ENCODE data around the gene ZNF180.
"Not testable (repeated sequence)": the region's sequence is repeated elsewhere in the genome, so short reads cannot be mapped to it uniquely, and the experiment has no call there.

Gene ZNF180

DNA sequence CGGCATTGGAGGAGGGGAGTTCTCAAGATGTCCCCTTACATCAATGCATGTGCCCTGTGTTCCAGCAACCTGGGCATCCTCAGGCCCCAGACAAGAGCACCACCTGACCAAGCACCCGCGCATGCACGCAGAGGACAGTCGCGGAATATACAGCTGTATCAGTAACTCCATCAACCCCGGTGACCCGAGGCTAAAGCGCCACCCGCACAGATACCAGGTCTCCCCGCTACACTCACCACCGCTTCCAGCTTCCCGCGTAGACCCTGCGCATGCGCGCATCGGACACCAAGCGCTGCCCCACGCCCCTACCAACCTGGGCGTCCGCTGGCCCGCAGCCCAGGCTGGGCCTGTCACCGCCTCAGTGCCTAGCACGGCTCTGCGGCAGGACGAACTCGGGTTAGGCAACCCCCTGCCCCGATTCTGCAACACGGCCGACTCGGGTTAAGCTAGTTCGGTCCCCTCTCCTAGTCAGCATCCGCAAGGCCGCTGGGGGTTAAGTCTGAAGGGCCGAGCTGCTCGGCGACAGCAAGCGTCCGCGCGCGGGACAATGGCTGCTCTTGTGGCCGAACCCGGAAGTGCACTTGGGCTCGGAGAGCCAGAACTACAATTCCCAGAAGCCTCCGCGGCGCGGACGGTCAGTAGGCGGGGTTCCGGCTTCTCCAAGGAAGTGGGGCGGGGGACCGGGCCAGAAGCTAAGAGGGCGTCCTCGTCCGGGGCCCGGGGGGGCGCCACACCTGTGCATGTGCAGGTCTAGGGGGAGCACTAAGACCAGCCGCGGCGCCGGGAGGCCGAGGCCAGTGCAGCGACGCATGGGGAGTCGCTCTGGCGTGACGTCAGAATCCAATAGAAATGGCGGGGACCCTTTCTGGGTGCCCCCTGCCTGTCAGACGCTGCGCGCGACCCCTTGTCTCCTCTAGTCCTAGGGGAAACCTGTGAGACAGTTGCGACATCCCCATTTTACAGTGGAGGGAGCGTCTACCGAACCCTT lies at the start of gene ZNF180:
ZNF180 (minus strand) TSS at position 561 of the 988 bp plus-strand sequence. CDS start 3,188 bp downstream, outside the sequence.
- H3K27me3 ChIP-seq (ENCODE audit: control insufficient read depth in 1 of 2, insufficient read depth in 2 of 2, low read length in 2 of 2): no peaks in the 10 kb centered on the region
- H3K4me1 ChIP-seq (ENCODE audit: insufficient read depth, low read length): peaks cover 12% of the 10 kb centered on the region
- H3K27ac ChIP-seq (ENCODE audit: low read depth, low read length): peak within 1 kb of the TSS; percentile 95
- peak within 1 kb of the TSS; percentile 89 to 97 for H3K4me3 ChIP-seq (ENCODE audit: low read depth in 1 of 2, low read length in 2 of 2)
- peaks cover 22% of the 10 kb centered on the region for H3K36me3 ChIP-seq (ENCODE audit: insufficient read depth, low read length)
- H3K9me3 ChIP-seq (ENCODE audit: low read length): peaks cover 19% of the 10 kb centered on the region
- H3K9ac ChIP-seq (ENCODE audit: low read length): peak within 1 kb of the TSS; percentile 30

GRCh38 chr19:44549507-44549906 lies 49.2 kb upstream of the ZNF180 start:
- H3K4me3 ChIP-seq (ENCODE audit: low read depth in 1 of 2, low read length in 2 of 2): no peak overlapping the region
- no peak overlapping the region for H3K9ac ChIP-seq (ENCODE audit: low read length)
- no peaks in the 10 kb centered on the region for H3K36me3 ChIP-seq (ENCODE audit: insufficient read depth, low read length)
- no peaks in the 10 kb centered on the region for H3K9me3 ChIP-seq (ENCODE audit: low read length)
- H3K27ac ChIP-seq (ENCODE audit: low read depth, low read length): no peak overlapping the region
- H3K4me1 ChIP-seq (ENCODE audit: insufficient read depth, low read length): no peaks in the 10 kb centered on the region
- H3K27me3 ChIP-seq (ENCODE audit: control insufficient read depth in 1 of 2, insufficient read depth in 2 of 2, low read length in 2 of 2): no peaks in the 10 kb centered on the region

- Histone ChIP-seq H3K27me3 (ENCODE audit: control insufficient read depth in 1 of 2, insufficient read depth in 2 of 2, low read length in 2 of 2) (no peaks in the 10 kb centered on the region), H3K36me3 (ENCODE audit: insufficient read depth, low read length) (no peaks in the 10 kb centered on the region), H3K9me3 (ENCODE audit: low read length) (no peaks in the 10 kb centered on the region), H3K27ac (ENCODE audit: low read depth, low read length) (no peak overlapping the region), H3K4me3 (ENCODE audit: low read depth in 1 of 2, low read length in 2 of 2) (no peak overlapping the region), H3K9ac (ENCODE audit: low read length) (no peak overlapping the region), H3K4me1 (ENCODE audit: insufficient read depth, low read length) (no peaks in the 10 kb centered on the region)
These were observed 48.4 kb upstream of the ZNF180 start for GRCh38 chr19:44548736-44549135.

DNA sequence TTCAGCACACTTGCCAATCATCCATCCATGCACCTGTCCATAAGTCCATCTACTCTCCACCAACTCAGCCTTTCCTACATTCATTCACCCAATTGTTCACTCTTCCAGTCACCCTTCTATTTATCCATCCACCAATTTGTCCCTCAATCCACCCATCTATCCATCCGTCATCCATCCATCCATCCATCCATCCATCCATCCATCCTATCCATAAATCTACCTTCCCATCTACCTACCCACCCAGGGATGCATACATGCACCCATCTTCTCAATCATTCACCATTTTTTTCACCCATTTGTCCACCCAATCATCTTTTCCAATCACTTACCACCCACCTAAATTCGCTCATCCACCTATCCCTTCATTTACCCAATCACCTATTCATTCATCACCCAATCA lies 43.7 kb upstream of the ZNF180 start:
- Histone ChIP-seq H3K9ac (ENCODE audit: low read length) (no peak overlapping the region), H3K9me3 (ENCODE audit: low read length) (no peaks in the 10 kb centered on the region), H3K27ac (ENCODE audit: low read depth, low read length) (no peak overlapping the region), H3K4me1 (ENCODE audit: insufficient read depth, low read length) (no peaks in the 10 kb centered on the region), H3K27me3 (ENCODE audit: control insufficient read depth in 1 of 2, insufficient read depth in 2 of 2, low read length in 2 of 2) (no peaks in the 10 kb centered on the region), H3K36me3 (ENCODE audit: insufficient read depth, low read length) (no peaks in the 10 kb centered on the region), H3K4me3 (ENCODE audit: low read depth in 1 of 2, low read length in 2 of 2) (no peak overlapping the region)

DNA sequence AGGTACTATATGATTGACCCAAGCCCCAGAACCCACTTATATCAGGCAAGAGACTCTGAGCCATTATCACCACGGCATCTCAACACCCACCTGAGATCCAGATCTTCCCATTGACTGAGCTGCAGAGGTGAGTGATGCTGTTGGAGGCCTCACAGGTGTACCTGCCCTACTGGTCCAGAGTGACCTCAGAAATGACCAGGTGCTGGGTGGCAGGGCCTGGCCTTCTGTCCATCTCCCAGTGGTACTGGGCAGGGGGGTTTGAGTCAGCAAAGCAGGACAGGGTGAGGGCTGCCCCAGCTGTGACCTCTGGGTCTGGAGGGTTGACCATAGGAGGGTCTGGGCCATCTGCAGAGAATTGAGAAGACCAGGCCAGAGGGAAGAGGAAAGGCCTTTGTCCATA lies 42.3 kb upstream of the ZNF180 start:
- no peaks in the 10 kb centered on the region for H3K4me1 ChIP-seq (ENCODE audit: insufficient read depth, low read length)
- H3K36me3 ChIP-seq (ENCODE audit: insufficient read depth, low read length): no peaks in the 10 kb centered on the region
- no peak overlapping the region for H3K4me3 ChIP-seq (ENCODE audit: low read depth in 1 of 2, low read length in 2 of 2)
- no peak overlapping the region for H3K9ac ChIP-seq (ENCODE audit: low read length)
- H3K27me3 ChIP-seq (ENCODE audit: control insufficient read depth in 1 of 2, insufficient read depth in 2 of 2, low read length in 2 of 2): no peaks in the 10 kb centered on the region
- no peak overlapping the region for H3K27ac ChIP-seq (ENCODE audit: low read depth, low read length)
- H3K9me3 ChIP-seq (ENCODE audit: low read length): no peaks in the 10 kb centered on the region

GRCh38 chr19:44540736-44541135 lies 40.4 kb upstream of the ZNF180 start:
- H3K4me1 ChIP-seq (ENCODE audit: insufficient read depth, low read length): no peaks in the 10 kb centered on the region
- no peak overlapping the region for H3K9ac ChIP-seq (ENCODE audit: low read length)
- no peaks in the 10 kb centered on the region for H3K36me3 ChIP-seq (ENCODE audit: insufficient read depth, low read length)
- no peak overlapping the region for H3K27ac ChIP-seq (ENCODE audit: low read depth, low read length)
- no peak overlapping the region for H3K4me3 ChIP-seq (ENCODE audit: low read depth in 1 of 2, low read length in 2 of 2)
- no peaks in the 10 kb centered on the region for H3K9me3 ChIP-seq (ENCODE audit: low read length)
- no peaks in the 10 kb centered on the region for H3K27me3 ChIP-seq (ENCODE audit: control insufficient read depth in 1 of 2, insufficient read depth in 2 of 2, low read length in 2 of 2)

DNA sequence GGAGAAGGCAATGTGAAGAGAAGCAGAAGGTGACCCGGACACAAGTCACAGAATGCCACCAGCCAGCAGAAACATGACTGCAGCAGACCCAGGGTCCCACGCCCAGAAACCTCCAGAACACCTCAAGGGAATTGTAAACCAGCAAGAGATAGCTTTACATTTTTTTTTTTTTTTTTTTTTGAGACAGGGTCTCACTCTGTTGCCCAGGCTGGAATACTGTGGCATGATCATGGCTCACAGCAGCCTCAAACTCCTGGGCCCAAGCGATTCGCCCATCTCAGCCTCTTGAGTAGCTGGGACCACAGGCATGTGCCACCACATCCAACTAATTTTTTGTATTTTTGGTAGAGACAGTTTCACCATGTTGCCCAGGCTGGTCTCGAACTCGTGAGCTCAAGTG lies 39.7 kb upstream of the ZNF180 start:
- no peaks in the 10 kb centered on the region for H3K27me3 ChIP-seq (ENCODE audit: control insufficient read depth in 1 of 2, insufficient read depth in 2 of 2, low read length in 2 of 2)
- H3K27ac ChIP-seq (ENCODE audit: low read depth, low read length): no peak overlapping the region
- no peaks in the 10 kb centered on the region for H3K36me3 ChIP-seq (ENCODE audit: insufficient read depth, low read length)
- H3K4me1 ChIP-seq (ENCODE audit: insufficient read depth, low read length): no peaks in the 10 kb centered on the region
- no peak overlapping the region for H3K4me3 ChIP-seq (ENCODE audit: low read depth in 1 of 2, low read length in 2 of 2)
- H3K9ac ChIP-seq (ENCODE audit: low read length): no peak overlapping the region
- H3K9me3 ChIP-seq (ENCODE audit: low read length): no peaks in the 10 kb centered on the region

DNA sequence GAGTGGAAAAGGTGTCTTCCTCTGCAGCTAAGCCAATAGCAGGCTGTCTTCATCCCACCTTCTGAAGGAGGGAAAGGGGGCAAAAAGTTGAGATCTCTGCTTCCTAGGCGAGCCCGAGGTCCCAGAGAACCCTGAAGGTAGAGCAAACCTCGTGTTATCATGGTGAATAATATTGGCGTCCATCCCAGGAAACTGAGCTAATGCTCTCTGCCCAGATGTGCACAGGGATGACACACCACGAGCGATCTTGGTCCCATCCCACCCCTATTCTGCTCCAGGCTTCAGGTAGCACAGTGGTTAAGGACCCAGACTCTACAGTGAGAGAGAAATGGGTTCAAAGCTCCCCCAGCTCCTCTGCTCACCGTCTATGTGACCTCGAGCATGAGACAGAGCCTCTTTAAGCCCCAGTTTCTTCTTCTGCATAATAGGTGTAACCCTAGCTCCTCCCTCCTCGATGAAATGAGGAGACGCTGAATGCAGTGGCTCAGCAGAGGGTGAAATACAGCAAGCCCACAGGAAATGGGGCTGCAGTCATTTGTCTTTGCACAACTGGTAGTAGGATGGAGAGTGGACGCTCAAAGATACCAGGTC lies 39.0 kb upstream of the ZNF180 start:
- no peaks in the 10 kb centered on the region for H3K4me1 ChIP-seq (ENCODE audit: insufficient read depth, low read length)
- no peaks in the 10 kb centered on the region for H3K36me3 ChIP-seq (ENCODE audit: insufficient read depth, low read length)
- no peak overlapping the region for H3K4me3 ChIP-seq (ENCODE audit: low read depth in 1 of 2, low read length in 2 of 2)
- no peak overlapping the region for H3K27ac ChIP-seq (ENCODE audit: low read depth, low read length)
- H3K9ac ChIP-seq (ENCODE audit: low read length): no peak overlapping the region
- no peaks in the 10 kb centered on the region for H3K9me3 ChIP-seq (ENCODE audit: low read length)
- no peaks in the 10 kb centered on the region for H3K27me3 ChIP-seq (ENCODE audit: control insufficient read depth in 1 of 2, insufficient read depth in 2 of 2, low read length in 2 of 2)

DNA sequence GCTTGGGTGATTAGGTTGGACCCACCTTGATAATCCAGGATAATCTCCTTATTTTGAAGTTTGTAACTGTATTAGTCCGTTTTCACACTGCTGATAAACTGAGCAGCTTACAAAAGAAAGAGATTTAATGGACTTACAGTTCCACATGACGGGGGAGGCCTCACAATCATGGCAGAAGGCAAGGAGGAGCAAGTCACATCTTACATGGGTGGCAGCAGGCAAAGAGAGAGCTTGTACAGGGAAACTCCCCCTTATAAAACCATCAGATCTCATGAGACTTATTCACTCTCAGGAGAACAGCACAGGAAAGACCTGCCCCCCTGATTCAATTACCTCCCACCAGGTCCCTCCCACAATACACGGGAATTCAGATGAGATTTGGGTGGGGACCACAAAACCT lies 35.0 kb upstream of the ZNF180 start:
- not testable (repeated sequence) for H3K4me1 ChIP-seq (ENCODE audit: insufficient read depth, low read length); H3K9ac ChIP-seq (ENCODE audit: low read length); H3K36me3 ChIP-seq (ENCODE audit: insufficient read depth, low read length); H3K27ac ChIP-seq (ENCODE audit: low read depth, low read length); H3K27me3 ChIP-seq (ENCODE audit: control insufficient read depth in 1 of 2, insufficient read depth in 2 of 2, low read length in 2 of 2); H3K9me3 ChIP-seq (ENCODE audit: low read length); H3K4me3 ChIP-seq (ENCODE audit: low read depth in 1 of 2, low read length in 2 of 2)

- Histone ChIP-seq H3K4me1 (ENCODE audit: insufficient read depth, low read length) (no peaks in the 10 kb centered on the region), H3K27ac (ENCODE audit: low read depth, low read length) (no peak overlapping the region), H3K9ac (ENCODE audit: low read length) (no peak overlapping the region), H3K9me3 (ENCODE audit: low read length) (no peaks in the 10 kb centered on the region), H3K36me3 (ENCODE audit: insufficient read depth, low read length) (no peaks in the 10 kb centered on the region), H3K27me3 (ENCODE audit: control insufficient read depth in 1 of 2, insufficient read depth in 2 of 2, low read length in 2 of 2) (peaks cover 0 to 4% of the 10 kb centered on the region in 2 donors), H3K4me3 (ENCODE audit: low read depth in 1 of 2, low read length in 2 of 2) (no peak overlapping the region)
These were observed 32.5 kb upstream of the ZNF180 start for GRCh38 chr19:44532819-44533218.

- Histone ChIP-seq H3K9ac (ENCODE audit: low read length) (no peak overlapping the region), H3K4me1 (ENCODE audit: insufficient read depth, low read length) (no peaks in the 10 kb centered on the region), H3K4me3 (ENCODE audit: low read depth in 1 of 2, low read length in 2 of 2) (no peak overlapping the region), H3K36me3 (ENCODE audit: insufficient read depth, low read length) (no peaks in the 10 kb centered on the region), H3K27ac (ENCODE audit: low read depth, low read length) (no peak overlapping the region), H3K27me3 (ENCODE audit: control insufficient read depth in 1 of 2, insufficient read depth in 2 of 2, low read length in 2 of 2) (peaks cover 0 to 4% of the 10 kb centered on the region in 2 donors), H3K9me3 (ENCODE audit: low read length) (no peaks in the 10 kb centered on the region)
These were observed 30.5 kb upstream of the ZNF180 start for GRCh38 chr19:44530777-44531176.
